ENCODE results near the gene TMPRSS9.

GRCh38 chr19:2332341-2333026, 27.6 kb upstream of the TMPRSS9 start:
- TF ChIP-seq, protein P1, sequence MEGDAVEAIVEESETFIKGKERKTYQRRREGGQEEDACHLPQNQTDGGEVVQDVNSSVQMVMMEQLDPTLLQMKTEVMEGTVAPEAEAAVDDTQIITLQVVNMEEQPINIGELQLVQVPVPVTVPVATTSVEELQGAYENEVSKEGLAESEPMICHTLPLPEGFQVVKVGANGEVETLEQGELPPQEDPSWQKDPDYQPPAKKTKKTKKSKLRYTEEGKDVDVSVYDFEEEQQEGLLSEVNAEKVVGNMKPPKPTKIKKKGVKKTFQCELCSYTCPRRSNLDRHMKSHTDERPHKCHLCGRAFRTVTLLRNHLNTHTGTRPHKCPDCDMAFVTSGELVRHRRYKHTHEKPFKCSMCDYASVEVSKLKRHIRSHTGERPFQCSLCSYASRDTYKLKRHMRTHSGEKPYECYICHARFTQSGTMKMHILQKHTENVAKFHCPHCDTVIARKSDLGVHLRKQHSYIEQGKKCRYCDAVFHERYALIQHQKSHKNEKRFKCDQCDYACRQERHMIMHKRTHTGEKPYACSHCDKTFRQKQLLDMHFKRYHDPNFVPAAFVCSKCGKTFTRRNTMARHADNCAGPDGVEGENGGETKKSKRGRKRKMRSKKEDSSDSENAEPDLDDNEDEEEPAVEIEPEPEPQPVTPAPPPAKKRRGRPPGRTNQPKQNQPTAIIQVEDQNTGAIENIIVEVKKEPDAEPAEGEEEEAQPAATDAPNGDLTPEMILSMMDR (conservative IDR thresholded peaks at IDR 0.05; ENCODE audit: low read length), result no peak
- TF ChIP-seq EZH2phosphoT487 (IDR thresholded peaks at IDR 0.05; ENCODE audit: borderline replicate concordance), result no peak
